Activated T-cell treated with anti-CD3 and anti-CD28 coated beads, Interleukin-2, amount 50 U/mL, for 4 hours (primary cell): ENCODE data around the gene SMOC2. TPM values are rescaled to one million over a fixed set of nuclear protein-coding genes. Genes with fewer than 3 reads are reported as not detected.

Source experiments
- ATAC-seq, 2 donors: fragments of 200-7000 bp; cut with Tn5 transposase; one replicate each; pipeline ENCODE4 v1.10.0; 2021
- DNase-seq: peaks from one replicate; pipeline ENCODE4 v3.0.0-alpha.2; 2020
- H3K27me3 Mint-ChIP-seq: one replicate; pipeline ENCODE4 v1.8.0; 2021; ENCODE audit warnings: low read depth, mixed read lengths
- H3K36me3 Mint-ChIP-seq: one replicate; pipeline ENCODE4 v1.8.0; 2022; ENCODE audit warnings: mixed read lengths; ENCODE audit not compliant: insufficient read depth
- H3K4me1 Mint-ChIP-seq: one replicate; pipeline ENCODE4 v1.8.0; 2021; ENCODE audit warnings: low read depth, mixed read lengths
- H3K4me3 Mint-ChIP-seq: one replicate; pipeline ENCODE4 v1.8.0; 2021; ENCODE audit warnings: mild to moderate bottlenecking, moderate library complexity, mixed read lengths
- H3K9me3 Mint-ChIP-seq: one replicate; pipeline ENCODE4 v1.8.0; 2021; ENCODE audit warnings: mixed read lengths
- total RNA-seq, 3 donors: library from RNA; stranded (reverse); gene quantifications; one replicate each; pipeline ENCODE4 v1.2.1, GENCODE V29; 2021

Gene SMOC2
- total RNA-seq, 3 donors from 2014 or later: 0.08 to 0.11 (median 0.10) TPM

GRCh38 chr6:168411130-168411529, 29.9 kb upstream of the SMOC2 start:
- DNase-seq (no peak), ATAC-seq (no peak)
- Mint-ChIP-seq H3K4me3 (no peak overlapping the region), H3K36me3 (no peaks in the 10 kb centered on the region), H3K9me3 (no peaks in the 10 kb centered on the region), H3K4me1 (no peaks in the 10 kb centered on the region), H3K27me3 (no peaks in the 10 kb centered on the region)

- Mint-ChIP-seq H3K27me3 (no peaks in the 10 kb centered on the region), H3K36me3 (no peaks in the 10 kb centered on the region), H3K9me3 (no peaks in the 10 kb centered on the region), H3K4me3 (no peak overlapping the region), H3K4me1 (no peaks in the 10 kb centered on the region)
- ATAC-seq (no peak), DNase-seq (no peak)
Observed at GRCh38 chr6:168411793-168412192, 29.2 kb upstream of the SMOC2 start.

GRCh38 chr6:168412456-168412855, 28.5 kb upstream of the SMOC2 start:
- Mint-ChIP-seq H3K4me3 (no peak overlapping the region), H3K9me3 (no peaks in the 10 kb centered on the region), H3K27me3 (no peaks in the 10 kb centered on the region), H3K36me3 (no peaks in the 10 kb centered on the region), H3K4me1 (no peaks in the 10 kb centered on the region)
- DNase-seq (no peak), ATAC-seq (no peak)

- Mint-ChIP-seq H3K27me3 (peaks cover 2% of the 10 kb centered on the region), H3K4me1 (no peaks in the 10 kb centered on the region), H3K9me3 (no peaks in the 10 kb centered on the region), H3K4me3 (no peak overlapping the region), H3K36me3 (no peaks in the 10 kb centered on the region)
- no peak for DNase-seq
- ATAC-seq: no peak
Observed at GRCh38 chr6:168413018-168413720, 27.8 kb upstream of the SMOC2 start.

GRCh38 chr6:168413856-168414255, 27.1 kb upstream of the SMOC2 start:
- DNase-seq (no peak), ATAC-seq (no peak)
- H3K27me3 Mint-ChIP-seq: peaks cover 2% of the 10 kb centered on the region
- H3K4me3 Mint-ChIP-seq: no peak overlapping the region
- H3K36me3 Mint-ChIP-seq: no peaks in the 10 kb centered on the region
- no peaks in the 10 kb centered on the region for H3K9me3 Mint-ChIP-seq
- H3K4me1 Mint-ChIP-seq: no peaks in the 10 kb centered on the region

- DNase-seq (no peak), ATAC-seq (no peak)
- Mint-ChIP-seq H3K4me3 (no peak overlapping the region), H3K27me3 (peaks cover 2% of the 10 kb centered on the region), H3K36me3 (no peaks in the 10 kb centered on the region), H3K9me3 (no peaks in the 10 kb centered on the region), H3K4me1 (no peaks in the 10 kb centered on the region)
Observed at GRCh38 chr6:168414336-168415097, 26.5 kb upstream of the SMOC2 start.

GRCh38 chr6:168415098-168415992, 25.6 kb upstream of the SMOC2 start:
- H3K36me3 Mint-ChIP-seq: no peaks in the 10 kb centered on the region
- H3K4me3 Mint-ChIP-seq: no peak overlapping the region
- H3K27me3 Mint-ChIP-seq: peaks cover 2% of the 10 kb centered on the region
- no peaks in the 10 kb centered on the region for H3K4me1 Mint-ChIP-seq
- no peak for ATAC-seq
- DNase-seq: no peak
- no peaks in the 10 kb centered on the region for H3K9me3 Mint-ChIP-seq

GRCh38 chr6:168415993-168416530, 24.9 kb upstream of the SMOC2 start:
- Mint-ChIP-seq H3K9me3 (no peaks in the 10 kb centered on the region), H3K36me3 (no peaks in the 10 kb centered on the region), H3K27me3 (peaks cover 2% of the 10 kb centered on the region), H3K4me3 (no peak overlapping the region), H3K4me1 (no peaks in the 10 kb centered on the region)
- ATAC-seq: no peak
- DNase-seq: no peak

GRCh38 chr6:168416531-168416930, 24.5 kb upstream of the SMOC2 start:
- H3K27me3 Mint-ChIP-seq: peaks cover 2% of the 10 kb centered on the region
- H3K9me3 Mint-ChIP-seq: no peaks in the 10 kb centered on the region
- ATAC-seq (no peak), DNase-seq (no peak)
- H3K4me1 Mint-ChIP-seq: no peaks in the 10 kb centered on the region
- H3K4me3 Mint-ChIP-seq: no peak overlapping the region
- H3K36me3 Mint-ChIP-seq: no peaks in the 10 kb centered on the region

GRCh38 chr6:168417191-168417590, 23.8 kb upstream of the SMOC2 start:
- no peak overlapping the region for H3K4me3 Mint-ChIP-seq
- no peaks in the 10 kb centered on the region for H3K4me1 Mint-ChIP-seq
- DNase-seq: no peak
- no peaks in the 10 kb centered on the region for H3K36me3 Mint-ChIP-seq
- no peak for ATAC-seq
- no peaks in the 10 kb centered on the region for H3K9me3 Mint-ChIP-seq
- H3K27me3 Mint-ChIP-seq: peaks cover 2% of the 10 kb centered on the region

- Mint-ChIP-seq H3K9me3 (no peaks in the 10 kb centered on the region), H3K4me3 (no peak overlapping the region), H3K36me3 (no peaks in the 10 kb centered on the region), H3K4me1 (no peaks in the 10 kb centered on the region), H3K27me3 (peaks cover 2% of the 10 kb centered on the region)
- DNase-seq: no peak
- no peak for ATAC-seq
Observed at GRCh38 chr6:168417679-168418557, 23.1 kb upstream of the SMOC2 start.

GRCh38 chr6:168418711-168419121, 22.3 kb upstream of the SMOC2 start:
- H3K4me1 Mint-ChIP-seq: no peaks in the 10 kb centered on the region
- peaks cover 2% of the 10 kb centered on the region for H3K27me3 Mint-ChIP-seq
- no peaks in the 10 kb centered on the region for H3K36me3 Mint-ChIP-seq
- DNase-seq (no peak), ATAC-seq (no peak)
- H3K4me3 Mint-ChIP-seq: no peak overlapping the region
- H3K9me3 Mint-ChIP-seq: no peaks in the 10 kb centered on the region

- DNase-seq: no peak
- H3K4me3 Mint-ChIP-seq: no peak overlapping the region
- H3K36me3 Mint-ChIP-seq: no peaks in the 10 kb centered on the region
- ATAC-seq: no peak
- H3K4me1 Mint-ChIP-seq: no peaks in the 10 kb centered on the region
- H3K9me3 Mint-ChIP-seq: no peaks in the 10 kb centered on the region
- H3K27me3 Mint-ChIP-seq: peaks cover 2% of the 10 kb centered on the region
Observed at GRCh38 chr6:168419569-168419968, 21.4 kb upstream of the SMOC2 start.
